Measurements from ENCODE around the gene PKP2.

DNA sequence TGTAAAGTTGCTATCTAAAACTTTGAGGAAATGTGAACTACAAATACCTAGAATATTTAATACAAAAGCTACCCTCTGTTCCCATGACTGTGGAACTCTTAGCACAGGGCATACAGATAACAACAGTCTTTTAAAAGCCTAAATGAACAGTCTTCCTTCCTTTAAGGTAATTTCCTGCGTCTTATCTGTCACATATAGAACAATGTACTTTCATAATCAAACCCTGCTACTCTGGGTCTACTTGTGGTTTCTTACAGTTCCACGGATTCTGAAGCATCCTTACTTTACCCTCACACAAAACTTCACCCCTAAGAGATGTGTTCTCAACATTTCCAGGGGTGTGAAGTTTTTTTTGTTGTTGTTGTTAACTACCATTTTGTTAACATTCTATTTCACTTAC, 5.1 kb downstream of the PKP2 start:
- TF ChIP-seq, protein P1, sequence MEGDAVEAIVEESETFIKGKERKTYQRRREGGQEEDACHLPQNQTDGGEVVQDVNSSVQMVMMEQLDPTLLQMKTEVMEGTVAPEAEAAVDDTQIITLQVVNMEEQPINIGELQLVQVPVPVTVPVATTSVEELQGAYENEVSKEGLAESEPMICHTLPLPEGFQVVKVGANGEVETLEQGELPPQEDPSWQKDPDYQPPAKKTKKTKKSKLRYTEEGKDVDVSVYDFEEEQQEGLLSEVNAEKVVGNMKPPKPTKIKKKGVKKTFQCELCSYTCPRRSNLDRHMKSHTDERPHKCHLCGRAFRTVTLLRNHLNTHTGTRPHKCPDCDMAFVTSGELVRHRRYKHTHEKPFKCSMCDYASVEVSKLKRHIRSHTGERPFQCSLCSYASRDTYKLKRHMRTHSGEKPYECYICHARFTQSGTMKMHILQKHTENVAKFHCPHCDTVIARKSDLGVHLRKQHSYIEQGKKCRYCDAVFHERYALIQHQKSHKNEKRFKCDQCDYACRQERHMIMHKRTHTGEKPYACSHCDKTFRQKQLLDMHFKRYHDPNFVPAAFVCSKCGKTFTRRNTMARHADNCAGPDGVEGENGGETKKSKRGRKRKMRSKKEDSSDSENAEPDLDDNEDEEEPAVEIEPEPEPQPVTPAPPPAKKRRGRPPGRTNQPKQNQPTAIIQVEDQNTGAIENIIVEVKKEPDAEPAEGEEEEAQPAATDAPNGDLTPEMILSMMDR (conservative IDR thresholded peaks at IDR 0.05; ENCODE audit: low read depth, low read length): no peak
- no peak for TF ChIP-seq EZH2 (IDR thresholded peaks at IDR 0.05; ENCODE audit: borderline replicate concordance, low read depth, low read length, poor library complexity, severe bottlenecking)
